H9 (cell line): ENCODE results near the gene CACNB2. TPM values are rescaled to one million over a fixed set of nuclear protein-coding genes. Genes with fewer than 3 reads are reported as not detected.

ENCODE experiments used
- DNase-seq: peaks from one replicate; pipeline ENCODE4 v3.0.0-alpha.2; 2017
- H2AFZ ChIP-seq: one replicate; pipeline ENCODE4 v1.6.1; 2013; ENCODE audit warnings: mild to moderate bottlenecking, low read length, control low read depth, moderate library complexity
- H2AK5ac ChIP-seq: 2 replicates; pipeline ENCODE4 v1.6.1; 2013; ENCODE audit warnings: low read length, control low read depth, mixed read lengths; ENCODE audit not compliant: insufficient read length
- H2BK120ac ChIP-seq: one replicate; pipeline ENCODE4 v1.6.1; 2013; ENCODE audit warnings: low read depth, mild to moderate bottlenecking, low read length, control low read depth, inconsistent platforms; ENCODE audit not compliant: poor library complexity, severe bottlenecking
- H2BK12ac ChIP-seq: 2 replicates; pipeline ENCODE4 v1.6.1; 2013; ENCODE audit warnings: low read length, control low read depth, mixed read lengths, low read depth; ENCODE audit not compliant: insufficient read length
- H2BK15ac ChIP-seq: 2 replicates; pipeline ENCODE4 v1.6.1; 2013; ENCODE audit warnings: low read depth, low read length, control low read depth
- H2BK20ac ChIP-seq: one replicate; pipeline ENCODE4 v1.6.1; 2013; ENCODE audit warnings: low read depth, mild to moderate bottlenecking, low read length, control low read depth, inconsistent platforms; ENCODE audit not compliant: poor library complexity, severe bottlenecking
- H2BK5ac ChIP-seq: 2 replicates; pipeline ENCODE4 v1.6.1; 2013; ENCODE audit warnings: low read length, control low read depth, mixed read lengths; ENCODE audit not compliant: insufficient read length
- H3K14ac ChIP-seq: 2 replicates; pipeline ENCODE4 v1.6.1; 2013; ENCODE audit warnings: low read length, control low read depth; ENCODE audit not compliant: insufficient read depth
- H3K18ac ChIP-seq: 2 replicates; pipeline ENCODE4 v1.6.1; 2013; ENCODE audit warnings: low read depth, mild to moderate bottlenecking, mixed read lengths, low read length, control low read depth; ENCODE audit not compliant: insufficient read length
- H3K23ac ChIP-seq: 2 replicates; pipeline ENCODE4 v1.6.1; 2013; ENCODE audit warnings: low read length, control low read depth, mixed read lengths, low read depth; ENCODE audit not compliant: insufficient read length
- H3K23me2 ChIP-seq: 2 replicates; pipeline ENCODE4 v1.6.1; 2013; ENCODE audit warnings: low read depth, mild to moderate bottlenecking, mixed read lengths, low read length, control low read depth; ENCODE audit not compliant: insufficient read length, poor library complexity, severe bottlenecking
- H3K27ac ChIP-seq: 2 replicates; pipeline ENCODE4 v1.5.1; 2013; ENCODE audit warnings: low read length, control low read depth, mixed read lengths, low read depth; ENCODE audit not compliant: insufficient read length
- H3K27me3 ChIP-seq: 2 replicates; pipeline ENCODE4 v1.6.1; 2013; ENCODE audit warnings: low read length, control low read depth, inconsistent platforms; ENCODE audit not compliant: insufficient read depth
- H3K4ac ChIP-seq: 2 replicates; pipeline ENCODE4 v1.6.1; 2013; ENCODE audit warnings: low read depth, mild to moderate bottlenecking, control low read depth, inconsistent platforms, low read length, moderate library complexity
- H3K4me1 ChIP-seq: 2 replicates; pipeline ENCODE4 v1.6.1; 2013; ENCODE audit warnings: low read length, control low read depth, inconsistent platforms; ENCODE audit not compliant: insufficient read depth
- H3K4me2 ChIP-seq: 2 replicates; pipeline ENCODE4 v1.6.1; 2013; ENCODE audit warnings: low read length, control low read depth, mixed read lengths; ENCODE audit not compliant: insufficient read length, insufficient read depth
- H3K56ac ChIP-seq: 2 replicates; pipeline ENCODE4 v1.6.1; 2013; ENCODE audit warnings: low read depth, mild to moderate bottlenecking, mixed read lengths, low read length, control low read depth; ENCODE audit not compliant: insufficient read length
- H3K79me1 ChIP-seq: 2 replicates; pipeline ENCODE4 v1.6.1; 2013; ENCODE audit warnings: low read depth, mild to moderate bottlenecking, moderate library complexity, low read length, control low read depth, inconsistent platforms; ENCODE audit not compliant: insufficient read depth, poor library complexity, severe bottlenecking
- H3K79me2 ChIP-seq: 2 replicates; pipeline ENCODE4 v1.6.1; 2013; ENCODE audit warnings: low read length, control low read depth, inconsistent platforms; ENCODE audit not compliant: insufficient read depth
- H3K9ac ChIP-seq: 2 replicates; pipeline ENCODE4 v1.6.1; 2013; ENCODE audit warnings: low read length, control low read depth, mixed read lengths; ENCODE audit not compliant: insufficient read length; ENCODE audit errors: extremely low read depth
- H3K9me3 ChIP-seq: one replicate; pipeline ENCODE4 v1.6.1; 2013; ENCODE audit warnings: low read depth, low read length, inconsistent platforms; ENCODE audit not compliant: control insufficient read depth
- H3T11ph ChIP-seq: one replicate; pipeline ENCODE4 v1.6.1; 2013; ENCODE audit warnings: mild to moderate bottlenecking, low read length, control low read depth, inconsistent platforms
- H4K20me1 ChIP-seq: one replicate; pipeline ENCODE4 v1.6.1; 2013; ENCODE audit not compliant: control insufficient read depth, insufficient read length, insufficient read depth
- H4K5ac ChIP-seq: 2 replicates; pipeline ENCODE4 v1.6.1; 2013; ENCODE audit warnings: low read depth, mild to moderate bottlenecking, mixed read lengths, low read length, control low read depth; ENCODE audit not compliant: insufficient read length
- H4K8ac ChIP-seq: replicated peaks from 2 replicates; pipeline ENCODE4 v1.6.1; 2013; ENCODE audit warnings: low read length, control low read depth, mixed read lengths, low read depth; ENCODE audit not compliant: insufficient read length
- H4K91ac ChIP-seq: 2 replicates; pipeline ENCODE4 v1.6.1; 2013; ENCODE audit warnings: low read depth, mild to moderate bottlenecking, moderate library complexity, mixed read lengths, low read length, control low read depth; ENCODE audit not compliant: insufficient read length
- H3K27ac Mint-ChIP-seq, 3 experiments: 2 replicates in 2 of 3; 3 replicates in 1 of 3; pipeline ENCODE4 v1.8.0; 2020 to 2021; ENCODE audit warnings: mixed read lengths in 3 of 3, mild to moderate bottlenecking in 1 of 3, moderate library complexity in 1 of 3
- H3K27me3 Mint-ChIP-seq: 2 replicates; pipeline ENCODE4 v1.8.0; 2021; ENCODE audit warnings: low read depth, mild to moderate bottlenecking, moderate library complexity, mixed read lengths
- H3K36me3 Mint-ChIP-seq, 3 experiments: 2 replicates in 2 of 3; 3 replicates in 1 of 3; pipeline ENCODE4 v1.8.0; 2020 to 2021; ENCODE audit warnings: low read depth in 3 of 3, mixed read lengths in 3 of 3; ENCODE audit not compliant: insufficient read depth in 1 of 3
- H3K4me1 Mint-ChIP-seq, 2 experiments: 2 replicates each; pipeline ENCODE4 v1.8.0; 2020; ENCODE audit warnings: mixed read lengths in 2 of 2
- H3K4me3 Mint-ChIP-seq, 2 experiments: 2 replicates in 1 of 2; 3 replicates in 1 of 2; pipeline ENCODE4 v1.8.0; 2020 to 2021; ENCODE audit warnings: mild to moderate bottlenecking in 2 of 2, mixed read lengths in 2 of 2, moderate library complexity in 1 of 2
- H3K9me3 Mint-ChIP-seq, 2 experiments: 2 replicates in 1 of 2; 3 replicates in 1 of 2; pipeline ENCODE4 v1.8.0; 2020; ENCODE audit warnings: mild to moderate bottlenecking in 2 of 2, mixed read lengths in 2 of 2, moderate library complexity in 1 of 2
- CTCF ChIP-seq: fragments of 200-600 bp; sonication (generic); conservative IDR thresholded peaks from 3 replicates; pipeline ENCODE4 v1.8.0; 2021; ENCODE audit warnings: antibody characterized with exemption, mild to moderate bottlenecking
- WGBS: extraction: QIAGEN DNeasy Blood & Tissue Kit; methylation state at CpG from one replicate; pipeline ENCODE4 v1.1.7; 2013; ENCODE audit warnings: missing lambda C conversion rate, low lambda C conversion rate, mixed read lengths; ENCODE audit not compliant: insufficient read length; ENCODE audit errors: extremely low coverage; 5-methylcytosine and 5-hydroxymethylcytosine counted together
- total RNA-seq: library from RNA; stranded (reverse); gene quantifications from 2 replicates; pipeline ENCODE4 v1.2.1, GENCODE V29; 2021

CACNB2 gene
- total RNA-seq, 1 experiment from 2014 or later: 2.6 TPM

DNA sequence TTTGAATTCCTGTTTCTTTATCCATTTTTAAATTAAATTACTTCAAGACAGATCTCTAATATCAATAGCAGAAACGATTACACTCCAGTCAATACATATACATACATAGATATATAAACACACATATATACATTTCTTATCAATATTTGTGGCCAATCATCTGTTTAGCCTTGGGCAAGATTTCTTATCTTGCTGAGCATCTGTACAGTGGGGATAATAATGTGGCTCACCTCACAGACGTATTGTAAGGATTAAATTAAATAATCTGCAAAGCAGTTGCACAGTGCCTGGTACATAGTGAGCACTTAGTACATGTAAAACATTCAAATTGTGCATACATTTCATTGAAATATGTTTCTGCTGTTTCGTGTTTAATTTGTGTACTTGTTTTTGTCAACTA is 17.5 kb upstream of the CACNB2 start:
- Mint-ChIP-seq H3K4me3 (no peak overlapping the region), H3K27ac (no peak overlapping the region)

More for the DNA sequence above, 17.5 kb upstream of the CACNB2 start:
- no peak overlapping the region for H2BK5ac ChIP-seq
- no peaks in the 10 kb centered on the region for H3K9me3 ChIP-seq
- H2BK120ac ChIP-seq: no peak overlapping the region
- H4K20me1 ChIP-seq: no peaks in the 10 kb centered on the region
- no peak overlapping the region for H3K4me2 ChIP-seq
- H3K9ac ChIP-seq: no peak overlapping the region
- H4K5ac ChIP-seq: no peak overlapping the region
- no peak overlapping the region for H4K8ac ChIP-seq
- H2AK5ac ChIP-seq: no peak overlapping the region
- TF ChIP-seq CTCF: no peak
- H3K56ac ChIP-seq: no peak overlapping the region
- H3K36me3 Mint-ChIP-seq: no peaks in the 10 kb centered on the region
- no peaks in the 10 kb centered on the region for H3K27me3 Mint-ChIP-seq
- no peak overlapping the region for H3K18ac ChIP-seq
- H4K91ac ChIP-seq: no peak overlapping the region
- no peaks in the 10 kb centered on the region for H3K9me3 Mint-ChIP-seq
- no peaks in the 10 kb centered on the region for H3K27me3 ChIP-seq
- no peak overlapping the region for H2AFZ ChIP-seq
- H2BK12ac ChIP-seq: no peak overlapping the region
- H3K23me2 ChIP-seq: no peaks in the 10 kb centered on the region
- no peaks in the 10 kb centered on the region; the same call in 1 of the 2 replicates for H3K79me2 ChIP-seq
- no peak overlapping the region for H2BK20ac ChIP-seq
- H3K27ac ChIP-seq: no peak overlapping the region
- H3K79me1 ChIP-seq: no peaks in the 10 kb centered on the region
- WGBS: no CpG with 5 or more reads among the region's 3 CpGs
- no peaks in the 10 kb centered on the region for H3K4me1 ChIP-seq
- peaks cover 3% of the 10 kb centered on the region in 2 experiments; a peak in 2 of 4 replicates for H3K4me1 Mint-ChIP-seq
- no peak overlapping the region for H2BK15ac ChIP-seq
- DNase-seq: no peak
- H3T11ph ChIP-seq: no peak overlapping the region
- no peak overlapping the region for H3K23ac ChIP-seq
- no peak overlapping the region for H3K14ac ChIP-seq
- H3K4ac ChIP-seq: no peak overlapping the region
